Measurements from ENCODE around the gene AVPI1. TPM values are rescaled to one million over a fixed set of nuclear protein-coding genes. Genes with fewer than 3 reads are reported as not detected.

The AVPI1 gene
- total and polyA plus RNA-seq, 10 of the 15 experiments (the other 5 are each of a cell fraction or from before 2014, with no cell fraction given): 0.08 to 1.4 (median 0.84) TPM

DNA sequence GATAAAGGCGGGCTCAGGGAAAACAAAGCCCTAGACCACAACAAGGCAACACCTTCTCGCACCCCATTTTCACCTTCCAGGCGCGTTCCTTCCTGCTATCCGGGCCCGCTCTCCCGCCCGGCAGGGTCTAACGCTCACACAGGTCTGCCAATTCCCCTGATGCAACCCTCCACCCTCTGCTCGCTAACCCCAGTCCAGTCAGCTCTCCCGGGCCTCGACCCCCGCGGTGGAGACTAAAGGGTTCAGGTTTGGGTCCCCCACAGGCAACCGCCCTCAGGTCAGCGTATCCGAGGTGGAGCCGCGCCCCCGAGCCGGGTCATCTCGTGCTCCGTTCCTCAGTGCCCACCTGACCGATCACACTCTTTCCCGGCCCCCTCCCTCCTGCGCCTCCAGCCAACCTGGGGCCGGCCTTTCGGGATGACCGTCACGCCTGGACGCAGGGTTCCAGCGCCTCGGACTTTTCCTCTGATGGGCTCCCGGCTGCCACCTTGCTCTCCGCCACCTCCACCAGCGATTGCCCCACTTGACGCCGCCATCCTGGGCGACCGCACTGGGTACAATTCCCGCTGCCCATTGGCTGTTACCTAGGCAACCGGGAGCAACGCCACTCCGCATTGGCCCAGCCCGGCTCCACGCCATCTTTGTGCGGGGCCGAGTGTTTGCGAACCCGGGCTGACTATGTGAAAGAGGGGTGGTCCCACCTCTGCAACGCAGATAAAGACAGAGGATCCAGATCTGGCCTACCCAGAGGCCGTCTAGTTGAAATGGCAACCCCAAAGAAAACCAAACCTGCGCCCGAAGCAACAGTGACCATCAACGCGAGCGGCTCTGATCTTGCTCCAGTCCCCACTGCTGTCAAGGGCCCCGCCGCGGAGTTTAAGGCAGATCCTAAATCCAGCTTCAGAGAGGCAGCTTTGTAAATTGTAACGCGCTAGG lies 53.8 kb downstream of the AVPI1 start, which contains the start of gene MORN4 (continued):
- TF ChIP-seq, protein P1, sequence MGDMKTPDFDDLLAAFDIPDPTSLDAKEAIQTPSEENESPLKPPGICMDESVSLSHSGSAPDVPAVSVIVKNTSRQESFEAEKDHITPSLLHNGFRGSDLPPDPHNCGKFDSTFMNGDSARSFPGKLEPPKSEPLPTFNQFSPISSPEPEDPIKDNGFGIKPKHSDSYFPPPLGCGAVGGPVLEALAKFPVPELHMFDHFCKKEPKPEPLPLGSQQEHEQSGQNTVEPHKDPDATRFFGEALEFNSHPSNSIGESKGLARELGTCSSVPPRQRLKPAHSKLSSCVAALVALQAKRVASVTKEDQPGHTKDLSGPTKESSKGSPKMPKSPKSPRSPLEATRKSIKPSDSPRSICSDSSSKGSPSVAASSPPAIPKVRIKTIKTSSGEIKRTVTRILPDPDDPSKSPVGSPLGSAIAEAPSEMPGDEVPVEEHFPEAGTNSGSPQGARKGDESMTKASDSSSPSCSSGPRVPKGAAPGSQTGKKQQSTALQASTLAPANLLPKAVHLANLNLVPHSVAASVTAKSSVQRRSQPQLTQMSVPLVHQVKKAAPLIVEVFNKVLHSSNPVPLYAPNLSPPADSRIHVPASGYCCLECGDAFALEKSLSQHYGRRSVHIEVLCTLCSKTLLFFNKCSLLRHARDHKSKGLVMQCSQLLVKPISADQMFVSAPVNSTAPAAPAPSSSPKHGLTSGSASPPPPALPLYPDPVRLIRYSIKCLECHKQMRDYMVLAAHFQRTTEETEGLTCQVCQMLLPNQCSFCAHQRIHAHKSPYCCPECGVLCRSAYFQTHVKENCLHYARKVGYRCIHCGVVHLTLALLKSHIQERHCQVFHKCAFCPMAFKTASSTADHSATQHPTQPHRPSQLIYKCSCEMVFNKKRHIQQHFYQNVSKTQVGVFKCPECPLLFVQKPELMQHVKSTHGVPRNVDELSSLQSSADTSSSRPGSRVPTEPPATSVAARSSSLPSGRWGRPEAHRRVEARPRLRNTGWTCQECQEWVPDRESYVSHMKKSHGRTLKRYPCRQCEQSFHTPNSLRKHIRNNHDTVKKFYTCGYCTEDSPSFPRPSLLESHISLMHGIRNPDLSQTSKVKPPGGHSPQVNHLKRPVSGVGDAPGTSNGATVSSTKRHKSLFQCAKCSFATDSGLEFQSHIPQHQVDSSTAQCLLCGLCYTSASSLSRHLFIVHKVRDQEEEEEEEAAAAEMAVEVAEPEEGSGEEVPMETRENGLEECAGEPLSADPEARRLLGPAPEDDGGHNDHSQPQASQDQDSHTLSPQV (IDR thresholded peaks at IDR 0.05): peak; percentile 94; the same call in 1 of the 2 replicates
- TF ChIP-seq POU2F2 (IDR thresholded peaks at IDR 0.05; ENCODE audit: borderline replicate concordance, low read depth, low read length): no peak
- TF ChIP-seq CHD2 (IDR thresholded peaks at IDR 0.05; ENCODE audit: borderline replicate concordance, low read depth, low read length): peak; percentile 84
- peak; percentile 83 for TF ChIP-seq HCFC1 (IDR thresholded peaks at IDR 0.05; ENCODE audit: low read length)
- peak; percentile 78 for TF ChIP-seq RUNX3 (IDR thresholded peaks at IDR 0.05; ENCODE audit: low read length)
- TF ChIP-seq SMAD1 (IDR thresholded peaks at IDR 0.05; ENCODE audit: low read depth, partially characterized antibody): no peak
- peak; percentile 97 for TF ChIP-seq SP1 (IDR thresholded peaks at IDR 0.05; ENCODE audit: low read depth, low read length)
- TF ChIP-seq, protein P2, sequence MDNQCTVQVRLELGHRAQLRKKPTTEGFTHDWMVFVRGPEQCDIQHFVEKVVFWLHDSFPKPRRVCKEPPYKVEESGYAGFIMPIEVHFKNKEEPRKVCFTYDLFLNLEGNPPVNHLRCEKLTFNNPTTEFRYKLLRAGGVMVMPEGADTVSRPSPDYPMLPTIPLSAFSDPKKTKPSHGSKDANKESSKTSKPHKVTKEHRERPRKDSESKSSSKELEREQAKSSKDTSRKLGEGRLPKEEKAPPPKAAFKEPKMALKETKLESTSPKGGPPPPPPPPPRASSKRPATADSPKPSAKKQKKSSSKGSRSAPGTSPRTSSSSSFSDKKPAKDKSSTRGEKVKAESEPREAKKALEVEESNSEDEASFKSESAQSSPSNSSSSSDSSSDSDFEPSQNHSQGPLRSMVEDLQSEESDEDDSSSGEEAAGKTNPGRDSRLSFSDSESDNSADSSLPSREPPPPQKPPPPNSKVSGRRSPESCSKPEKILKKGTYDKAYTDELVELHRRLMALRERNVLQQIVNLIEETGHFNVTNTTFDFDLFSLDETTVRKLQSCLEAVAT (IDR thresholded peaks at IDR 0.05): peak; percentile 94
- TF ChIP-seq, protein P3, sequence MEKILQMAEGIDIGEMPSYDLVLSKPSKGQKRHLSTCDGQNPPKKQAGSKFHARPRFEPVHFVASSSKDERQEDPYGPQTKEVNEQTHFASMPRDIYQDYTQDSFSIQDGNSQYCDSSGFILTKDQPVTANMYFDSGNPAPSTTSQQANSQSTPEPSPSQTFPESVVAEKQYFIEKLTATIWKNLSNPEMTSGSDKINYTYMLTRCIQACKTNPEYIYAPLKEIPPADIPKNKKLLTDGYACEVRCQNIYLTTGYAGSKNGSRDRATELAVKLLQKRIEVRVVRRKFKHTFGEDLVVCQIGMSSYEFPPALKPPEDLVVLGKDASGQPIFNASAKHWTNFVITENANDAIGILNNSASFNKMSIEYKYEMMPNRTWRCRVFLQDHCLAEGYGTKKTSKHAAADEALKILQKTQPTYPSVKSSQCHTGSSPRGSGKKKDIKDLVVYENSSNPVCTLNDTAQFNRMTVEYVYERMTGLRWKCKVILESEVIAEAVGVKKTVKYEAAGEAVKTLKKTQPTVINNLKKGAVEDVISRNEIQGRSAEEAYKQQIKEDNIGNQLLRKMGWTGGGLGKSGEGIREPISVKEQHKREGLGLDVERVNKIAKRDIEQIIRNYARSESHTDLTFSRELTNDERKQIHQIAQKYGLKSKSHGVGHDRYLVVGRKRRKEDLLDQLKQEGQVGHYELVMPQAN (conservative IDR thresholded peaks at IDR 0.05): 0 out of 2 replicates have a peak, but pooled peaks have one; percentile 56
- peak; percentile 43; the same call in 1 of the 2 replicates for TF ChIP-seq MXI1 (IDR thresholded peaks at IDR 0.05; ENCODE audit: low read depth, low read length)
- no peak for TF ChIP-seq HDAC6 (IDR thresholded peaks at IDR 0.05; ENCODE audit: unreplicated experiment)
- TF ChIP-seq DPF2 (IDR thresholded peaks at IDR 0.05): peak; percentile 37; the same call in 1 of the 2 replicates
- 0 out of 2 replicates have a peak, but pooled peaks have one; percentile 41 for TF ChIP-seq HDGF (IDR thresholded peaks at IDR 0.05)
- TF ChIP-seq BHLHE40 (IDR thresholded peaks at IDR 0.05; ENCODE audit: borderline replicate concordance in 1 of 2, low read depth in 2 of 2, low read length in 1 of 2): peak in 1 of 2 experiments; percentile 44; a peak in 2 of 4 replicates
- peak; percentile 69; the same call in 1 of the 2 replicates for TF ChIP-seq RAD51 (IDR thresholded peaks at IDR 0.05)
- 0 out of 2 replicates have a peak, but pooled peaks have one; percentile 55 for TF ChIP-seq CREM (IDR thresholded peaks at IDR 0.05; ENCODE audit: low read depth)
- TF ChIP-seq, protein P4, sequence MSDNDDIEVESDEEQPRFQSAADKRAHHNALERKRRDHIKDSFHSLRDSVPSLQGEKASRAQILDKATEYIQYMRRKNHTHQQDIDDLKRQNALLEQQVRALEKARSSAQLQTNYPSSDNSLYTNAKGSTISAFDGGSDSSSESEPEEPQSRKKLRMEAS (IDR thresholded peaks at IDR 0.05; ENCODE audit: low read depth, low read length): no peak
- no peak for TF ChIP-seq SIN3A (IDR thresholded peaks at IDR 0.05; ENCODE audit: low read depth, low read length)
- peak; percentile 99 for TF ChIP-seq BMI1 (IDR thresholded peaks at IDR 0.05; ENCODE audit: borderline replicate concordance)
- no peak for TF ChIP-seq TCF7 (IDR thresholded peaks at IDR 0.05; ENCODE audit: borderline replicate concordance)
- TF ChIP-seq RFX5 (IDR thresholded peaks at IDR 0.05; ENCODE audit: low read depth, low read length): peak; percentile 34; the same call in 1 of the 2 replicates
- TF ChIP-seq CREB1 (IDR thresholded peaks at IDR 0.05; ENCODE audit: low read depth): peak; percentile 70
